Renal cortex interstitium (tissue), 11 donors: ENCODE results near the gene PSMB7. TPM values are rescaled to one million over a fixed set of nuclear protein-coding genes. Genes with fewer than 3 reads are reported as not detected.

ENCODE experiments used
- DNase-seq, 11 donors: peaks; one replicate each; pipeline ENCODE4 v3.0.0-alpha.2; 2013; ENCODE audit warnings: low read depth in 9 of 11, low spot score in 4 of 11; ENCODE audit errors: extremely low read depth in 1 of 11
- polyA plus RNA-seq, 3 donors: library from polyadenylated mRNA; unstranded; fragments of 120-200 nt; gene quantifications; one replicate each; pipeline ENCODE4 v1.2.1, GENCODE V29; 2013; ENCODE audit not compliant: insufficient read length in 3 of 3

Gene PSMB7
- polyA plus RNA-seq, 3 donors: 190 to 234 (median 223) TPM

DNA sequence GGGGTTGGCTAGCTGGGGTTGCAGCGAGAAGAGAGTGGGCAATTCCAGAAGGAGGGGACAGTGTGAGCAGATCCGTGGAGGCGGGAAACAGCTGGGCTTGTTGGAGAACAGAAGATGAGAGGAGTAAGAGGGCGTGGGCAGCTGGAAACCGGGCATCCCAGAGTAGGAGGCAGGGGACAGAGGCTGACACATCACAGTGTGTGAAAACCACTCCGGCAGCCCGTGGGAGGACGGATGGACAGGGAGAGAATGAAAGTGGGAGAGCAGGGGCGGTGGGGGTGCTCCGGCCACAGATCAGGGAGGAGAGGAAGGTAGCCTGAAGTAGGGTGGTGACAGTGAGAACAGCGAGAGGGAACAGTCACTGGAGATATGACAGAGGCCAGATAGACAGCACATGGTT, 8.3 kb upstream of the PSMB7 start:
- no peak for DNase-seq

DNA sequence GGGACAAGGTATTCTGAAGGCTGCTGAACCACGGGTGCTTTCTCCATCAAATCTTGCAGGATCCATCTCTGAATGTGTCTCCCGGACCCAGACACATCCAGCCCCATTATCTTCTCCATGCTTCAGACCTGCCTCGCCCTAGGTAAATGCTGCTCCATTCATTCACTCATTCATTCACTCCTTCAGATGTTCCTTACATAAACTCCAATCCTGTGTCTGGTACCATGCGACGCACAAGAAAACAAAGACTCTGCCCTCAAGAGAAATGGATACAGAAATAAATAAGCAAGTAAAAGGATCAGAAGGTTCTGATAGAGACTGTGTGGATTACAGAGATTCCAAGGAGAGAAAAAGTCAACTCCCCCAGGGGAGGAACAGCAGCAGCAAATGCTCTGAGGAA, 7.9 kb upstream of the PSMB7 start:
- no peak for DNase-seq

DNA sequence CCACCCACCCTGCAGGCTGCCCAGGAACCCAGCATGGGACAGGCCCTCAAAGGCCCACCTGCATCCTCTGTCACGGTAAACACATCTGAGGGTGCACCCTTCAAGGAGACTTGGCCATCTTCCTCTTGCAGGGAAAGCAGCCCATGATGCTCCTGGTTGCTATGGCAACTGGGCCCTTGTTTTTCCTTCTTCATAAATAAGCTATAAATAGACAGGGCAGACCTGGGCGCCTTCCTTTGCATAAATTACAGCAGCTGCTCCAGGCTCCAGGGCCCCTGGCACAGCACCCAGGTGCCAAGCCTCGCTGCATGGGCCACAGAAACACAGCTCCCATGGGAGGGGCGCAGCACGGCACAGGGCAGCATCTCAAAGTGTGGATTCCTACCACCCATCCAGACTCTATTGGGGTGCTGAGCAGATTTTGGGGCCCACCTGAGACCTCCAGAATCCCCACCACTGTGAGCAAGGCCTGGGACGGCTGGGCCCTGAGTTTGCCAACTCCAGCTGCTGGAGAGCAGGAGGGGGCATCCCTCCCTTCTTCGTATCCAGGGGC, 5.8 kb upstream of the PSMB7 start:
- no peak for DNase-seq

DNA sequence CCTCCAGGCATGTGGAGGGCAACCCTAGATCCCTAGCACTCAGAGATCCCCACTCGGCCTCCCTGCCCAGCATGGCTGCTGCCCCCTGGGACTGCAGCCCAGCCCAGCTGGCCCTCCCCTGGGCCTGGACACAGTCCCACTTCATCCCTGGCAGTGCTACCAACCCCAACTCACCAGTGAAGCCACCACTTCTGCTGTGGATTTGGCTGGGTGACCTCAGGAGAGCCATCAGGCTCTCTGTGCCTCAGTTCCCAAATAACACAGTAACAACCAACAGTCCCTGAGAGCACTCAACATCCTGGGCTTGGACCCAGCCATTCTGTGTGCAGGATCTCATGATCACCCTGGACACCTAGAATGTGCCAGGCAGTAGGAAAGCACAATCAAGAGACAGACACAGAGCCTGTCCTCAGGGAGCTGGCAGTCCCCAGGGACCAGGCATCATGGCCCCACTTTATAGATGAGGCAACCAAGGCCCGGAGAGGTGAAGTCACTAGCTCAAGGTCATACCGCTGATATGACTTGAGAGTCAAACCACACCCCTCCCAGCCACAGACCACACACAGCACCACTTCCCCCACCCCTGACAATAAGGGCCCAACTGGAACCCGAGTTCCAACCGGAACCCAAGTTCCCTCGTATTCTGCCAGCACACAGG, 4.7 kb upstream of the PSMB7 start:
- DNase-seq: no peak

DNA sequence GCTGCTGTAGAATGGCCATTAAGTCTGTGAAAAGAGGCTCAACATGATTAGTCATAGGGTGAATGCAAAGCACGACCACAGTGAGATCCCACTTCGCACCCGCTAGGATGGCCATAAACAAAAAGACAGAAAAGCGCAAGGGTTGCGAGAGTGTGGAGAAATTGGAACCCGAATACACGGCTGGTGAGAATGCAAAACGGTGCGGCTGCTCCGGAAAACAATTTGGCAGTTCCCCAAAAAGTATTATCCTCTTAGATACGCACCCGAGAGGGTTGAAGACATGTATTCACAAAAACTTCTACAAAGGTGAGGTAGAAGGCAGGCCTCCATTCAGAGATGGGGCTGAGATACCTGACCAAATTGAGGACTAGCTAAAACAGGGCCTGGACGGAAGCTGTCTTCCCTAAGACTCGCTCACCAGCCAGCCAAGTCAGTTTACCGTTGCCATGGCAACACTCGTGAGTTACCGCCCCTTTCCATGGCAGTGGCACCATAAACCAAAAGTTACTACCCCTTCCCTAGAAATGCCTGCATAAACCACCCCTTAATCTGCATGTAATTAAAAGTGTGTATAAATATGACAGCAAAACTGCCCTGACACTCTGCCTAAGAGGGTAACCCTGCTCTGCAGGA, 726 bp upstream of the PSMB7 start:
- no peak for DNase-seq

DNA sequence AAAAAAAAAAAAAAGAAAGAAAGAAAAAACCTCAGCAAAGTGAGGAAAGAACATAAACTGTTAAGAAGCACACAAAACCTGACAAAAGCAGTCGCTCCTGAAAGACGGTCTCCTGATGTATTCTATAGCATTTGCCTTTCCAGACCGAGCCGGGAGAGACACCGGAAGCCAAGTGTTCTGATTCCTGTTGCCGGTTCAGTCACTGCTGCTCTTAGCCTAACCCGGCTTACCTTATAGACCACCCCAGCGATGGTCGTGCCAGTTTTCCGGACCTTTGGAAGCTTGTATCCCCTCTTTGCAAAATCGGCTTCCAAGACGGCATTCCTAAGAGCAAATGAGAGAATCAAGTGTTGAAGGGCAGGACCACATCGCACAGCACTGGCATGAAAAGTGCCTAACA, 630 bp downstream of the PSMB7 start:
- no peak for DNase-seq

DNA sequence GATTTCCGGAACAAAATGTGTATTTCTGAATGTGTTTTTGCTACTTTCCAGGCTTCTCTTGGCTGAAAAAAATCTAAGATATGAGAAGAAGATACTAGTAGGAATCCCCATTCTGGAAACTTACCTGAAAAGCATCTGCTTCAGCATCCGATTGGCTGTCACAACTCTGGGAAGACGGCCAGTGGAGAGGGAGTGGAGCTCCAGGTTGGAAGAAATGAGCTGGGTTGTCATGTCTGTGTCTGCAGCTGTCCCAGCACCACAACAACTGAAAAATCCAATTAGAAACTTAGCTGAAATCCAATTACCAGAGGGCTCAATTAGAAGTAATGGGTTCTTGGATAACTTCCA, 3.0 kb downstream of the PSMB7 start:
- no peak for DNase-seq

DNA sequence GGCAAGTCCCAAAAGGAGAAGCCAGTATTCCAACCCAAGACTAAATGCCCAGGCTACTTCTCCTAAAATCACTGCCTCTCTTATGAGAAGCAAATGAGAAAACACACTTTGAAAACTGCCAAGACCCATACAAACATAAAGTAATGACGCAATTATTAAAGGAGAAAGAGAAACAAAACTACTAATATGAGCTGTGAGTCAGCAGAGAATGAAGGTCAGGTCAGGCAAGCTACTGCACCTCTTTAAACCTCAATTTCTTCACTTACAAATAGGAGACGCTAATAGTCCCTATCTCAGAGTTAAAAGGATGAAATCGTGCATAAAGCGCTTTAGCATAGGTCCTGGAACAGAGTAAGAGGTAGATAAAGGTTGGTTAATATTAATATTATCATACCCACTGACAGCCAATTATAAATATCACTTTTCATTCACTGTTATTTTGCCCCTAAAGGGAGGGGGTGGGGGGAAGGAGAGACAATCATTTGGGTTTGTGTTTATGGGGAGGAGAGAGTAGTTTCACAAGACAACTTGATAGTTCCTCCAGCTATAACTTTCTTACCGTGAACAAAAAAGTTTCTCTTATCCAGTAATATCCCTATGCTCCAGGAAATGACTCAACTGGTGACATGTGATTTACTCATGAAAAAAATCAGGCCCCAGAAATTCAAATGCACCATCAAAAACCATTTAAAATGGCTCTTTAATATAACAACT, 3.6 kb downstream of the PSMB7 start:
- no peak for DNase-seq

DNA sequence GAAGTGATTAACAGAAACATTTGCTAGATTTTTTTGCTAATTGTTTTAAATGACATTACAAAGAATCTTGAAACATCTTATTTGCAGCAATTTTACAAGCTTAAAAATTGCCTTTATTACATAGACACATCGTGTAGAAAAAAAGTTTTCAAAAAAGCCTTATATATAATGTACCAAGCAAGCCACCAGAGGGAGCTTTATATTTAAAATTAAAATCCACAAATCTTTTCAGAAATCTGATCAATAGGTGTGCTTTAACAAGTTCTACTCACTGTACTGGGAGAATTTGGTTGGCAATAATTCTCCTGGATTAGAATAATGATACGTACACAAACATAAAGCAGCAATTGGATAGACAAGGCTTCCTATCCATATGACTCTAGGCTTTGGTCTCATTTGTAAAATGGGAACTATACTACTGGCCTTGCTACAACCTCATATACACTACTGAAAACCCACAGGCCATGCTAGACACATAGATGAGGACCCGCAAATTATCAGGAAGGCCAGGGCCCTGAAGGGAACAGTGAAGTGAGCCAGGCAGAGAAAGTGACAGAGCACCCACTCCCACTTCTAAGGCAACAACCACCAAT, 4.8 kb downstream of the PSMB7 start:
- no peak for DNase-seq

DNA sequence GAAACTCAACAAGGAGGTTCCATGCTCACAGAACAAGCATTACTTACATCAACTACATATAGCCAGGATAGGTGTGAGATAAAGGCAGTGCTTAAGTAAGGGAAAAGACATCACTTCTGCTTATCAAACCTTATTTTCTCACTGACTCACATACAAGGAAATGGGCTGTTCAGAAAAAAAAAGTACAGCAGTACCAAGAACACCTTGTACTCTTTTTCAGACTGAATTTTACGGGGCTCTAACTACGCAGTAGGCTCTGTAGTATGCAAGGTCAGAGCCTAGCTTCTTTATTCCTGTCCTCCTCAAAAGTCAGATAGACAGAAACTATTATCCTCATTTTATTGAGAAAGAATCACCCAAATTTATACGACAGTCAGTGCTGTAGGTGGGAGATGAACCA, 5.8 kb downstream of the PSMB7 start:
- no peak for DNase-seq

DNA sequence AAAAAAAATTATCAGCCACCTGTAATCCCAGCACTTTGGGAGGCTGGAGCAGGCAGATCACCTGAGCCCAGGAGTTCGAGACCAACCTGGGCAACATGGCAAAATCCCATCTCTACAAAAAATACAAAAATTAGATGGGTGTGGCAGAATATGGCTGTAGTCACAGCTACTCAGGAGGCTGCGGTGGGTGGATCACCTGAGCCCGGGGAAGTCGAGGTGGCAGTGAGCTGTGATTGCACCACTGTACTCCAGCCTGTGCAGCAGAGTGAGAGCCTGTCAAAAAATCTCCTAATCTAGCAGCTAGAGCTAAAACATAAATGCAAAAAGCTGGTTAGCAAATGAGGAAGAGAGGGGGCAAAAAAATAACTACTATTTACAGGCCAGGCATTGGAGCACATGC, 12.0 kb downstream of the PSMB7 start:
- no peak for DNase-seq

DNA sequence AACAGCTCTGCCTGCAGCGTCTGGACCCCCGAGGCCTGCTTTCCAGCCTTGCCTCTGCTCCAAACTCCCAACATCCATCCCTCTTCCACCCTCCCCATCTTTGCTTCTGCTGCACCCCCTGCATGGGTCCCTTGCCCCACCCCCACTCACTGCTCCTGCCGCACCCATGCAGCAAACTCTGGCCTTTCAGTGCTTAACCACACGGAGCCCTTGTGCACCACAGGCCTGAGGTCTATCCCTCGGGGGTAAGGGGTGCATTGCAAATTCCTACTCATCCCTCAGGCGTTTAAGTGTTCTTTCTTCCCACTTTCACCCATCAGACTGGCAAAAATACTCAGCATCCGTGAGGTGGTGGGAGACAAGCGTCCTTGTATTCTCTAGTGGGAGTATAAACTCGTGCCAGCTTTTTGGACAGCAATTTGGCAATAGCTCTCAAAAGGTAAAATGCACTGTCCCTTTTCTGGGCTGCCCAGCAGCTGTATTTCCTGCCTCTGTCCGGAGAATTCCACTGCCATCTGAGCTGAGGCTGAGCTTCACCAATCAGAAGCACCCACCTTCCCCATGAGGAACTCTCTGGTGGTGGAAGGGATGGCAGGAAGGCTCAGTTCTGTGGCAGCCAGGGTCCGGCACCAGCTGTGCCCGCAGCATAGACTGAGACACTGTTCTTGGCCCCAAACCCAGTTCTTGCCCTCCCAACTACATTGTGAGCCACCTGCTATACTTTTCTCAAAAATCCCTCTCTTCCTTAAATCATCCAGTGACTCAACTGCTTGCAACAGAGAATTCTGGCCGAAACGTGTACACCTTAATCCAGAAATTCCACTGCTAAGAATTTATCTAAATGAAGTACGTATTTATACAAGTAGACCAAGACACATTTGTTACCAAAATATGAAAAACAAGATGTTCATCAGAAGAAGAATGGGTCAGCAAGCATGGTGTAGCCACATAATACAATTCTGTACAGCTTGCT, 15.0 kb downstream of the PSMB7 start:
- DNase-seq: no peak

DNA sequence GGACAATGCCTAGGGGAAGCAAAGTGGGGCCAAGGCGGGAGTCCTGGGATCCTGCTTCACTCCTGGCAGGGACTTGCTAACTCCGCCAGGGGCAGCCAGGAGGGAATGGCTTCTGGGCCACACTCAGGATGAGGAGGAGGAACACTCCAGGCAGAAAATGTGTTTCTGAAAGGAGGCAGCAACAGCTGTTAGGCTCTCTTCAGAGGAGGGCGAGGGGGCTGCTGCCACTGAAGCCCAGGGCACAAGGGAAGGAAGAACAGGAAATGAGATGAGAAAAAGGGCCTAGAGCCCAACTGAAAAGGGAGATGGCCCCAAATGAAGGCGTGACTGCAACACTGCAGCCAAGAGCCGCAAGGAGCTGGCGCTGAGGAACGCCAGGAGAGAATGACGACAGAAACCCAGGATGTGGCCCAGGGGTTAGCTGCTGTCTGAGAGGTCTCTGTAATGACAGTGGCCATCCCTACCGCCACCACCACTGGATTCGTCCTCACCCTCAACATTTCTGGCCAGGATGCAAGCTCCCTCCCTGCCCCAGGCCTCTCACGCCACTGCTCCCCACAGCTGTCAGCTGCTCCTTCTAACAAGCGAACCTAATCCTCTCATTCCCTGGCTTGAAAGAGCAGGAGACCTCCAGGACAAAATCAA, 15.8 kb downstream of the PSMB7 start:
- DNase-seq: no peak

DNA sequence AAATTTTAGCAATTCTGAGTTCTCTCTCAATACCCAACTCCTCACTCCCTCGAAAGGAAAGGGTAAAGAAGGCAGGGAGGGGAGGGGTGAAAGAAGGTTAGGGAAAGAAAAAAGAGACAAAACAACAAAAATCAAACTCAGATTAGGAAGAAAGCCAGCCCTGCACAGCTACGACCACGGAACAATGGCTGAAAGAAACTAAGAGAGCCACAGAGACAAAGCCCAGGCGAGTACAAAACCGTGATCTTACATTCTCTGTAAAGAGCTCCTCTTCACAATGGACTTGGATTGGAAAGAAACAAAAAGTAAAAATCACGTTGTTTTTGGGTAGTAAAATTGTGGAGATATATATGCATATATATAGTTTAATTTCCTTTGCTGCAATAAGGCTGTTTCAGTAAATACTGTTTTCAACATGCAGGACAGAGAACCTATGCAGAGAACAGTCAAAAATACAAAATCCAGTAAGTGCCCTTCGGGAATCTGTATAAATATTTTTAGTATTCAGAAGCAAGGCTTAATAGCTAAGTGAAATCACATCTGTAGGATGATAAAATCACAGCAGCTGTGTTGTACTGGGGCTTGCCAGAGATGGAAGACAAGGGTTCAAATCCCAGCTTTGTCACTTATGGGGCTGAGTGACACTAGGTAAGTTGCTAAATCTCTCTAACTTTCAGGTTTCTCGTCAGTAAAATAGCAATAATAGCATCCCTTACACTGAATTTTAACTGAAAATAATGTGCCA, 16.9 kb downstream of the PSMB7 start:
- DNase-seq: no peak

DNA sequence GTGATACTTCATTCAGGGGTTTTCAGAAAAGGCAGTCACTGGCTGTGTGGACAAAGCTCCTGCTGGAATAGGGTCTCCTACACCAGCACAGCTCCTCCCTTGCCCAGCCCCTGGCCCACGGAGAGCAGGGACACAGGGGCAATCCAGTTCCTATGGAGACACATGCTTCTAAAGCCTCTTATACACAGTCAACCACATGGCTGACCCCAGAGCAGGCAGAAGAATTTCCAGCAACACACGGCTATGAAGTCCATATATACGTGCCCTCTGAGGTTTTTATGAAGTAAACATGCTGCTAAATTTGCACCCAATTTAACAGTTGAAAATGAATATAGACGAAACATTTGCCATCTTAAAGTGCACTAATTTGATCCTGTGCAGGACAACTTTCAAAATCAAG, 19.4 kb downstream of the PSMB7 start:
- no peak for DNase-seq

DNA sequence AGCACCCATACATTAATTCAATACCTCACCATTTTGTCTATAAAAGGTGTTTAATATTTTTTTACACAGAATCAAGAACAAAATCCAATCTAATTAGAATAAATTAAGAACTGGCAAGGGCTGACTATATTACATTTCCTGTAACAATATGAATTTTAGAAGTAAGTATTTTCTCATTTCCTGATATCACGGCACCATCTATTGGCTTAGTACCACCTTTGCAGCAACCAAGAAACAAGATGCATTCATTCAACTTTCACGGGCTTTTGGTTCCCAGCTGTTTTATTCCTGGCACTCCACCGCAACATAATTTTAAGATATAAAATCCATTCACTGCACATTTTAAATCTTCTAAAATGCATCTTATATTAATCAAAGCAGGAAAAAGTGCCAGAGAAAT, 20.6 kb downstream of the PSMB7 start:
- no peak for DNase-seq

DNA sequence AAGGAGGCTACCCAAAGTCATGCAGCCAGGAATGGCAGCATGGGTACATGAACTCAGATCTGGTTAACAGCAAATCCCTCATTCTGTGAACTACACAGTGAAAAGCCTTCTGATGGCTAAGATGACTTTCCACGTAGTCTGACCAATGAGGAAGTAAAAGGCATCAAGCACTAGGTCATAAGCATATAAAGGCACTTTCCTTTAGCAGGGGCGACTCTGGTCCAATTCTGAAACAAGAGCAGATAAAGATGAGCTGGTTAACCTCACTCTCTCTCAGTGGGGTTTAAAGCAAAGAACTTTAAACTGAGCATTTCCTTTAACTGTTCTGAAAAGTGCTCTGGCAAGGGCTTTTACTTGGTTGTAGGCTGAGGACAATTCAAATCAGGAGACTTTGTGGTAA, 21.1 kb downstream of the PSMB7 start:
- DNase-seq: no peak
